HG02678 (cell line): ENCODE measurements around the gene FXYD3.

Experiments
- ATAC-seq: cut with Tn5 transposase; IDR thresholded peaks from one replicate; pipeline ENCODE4 v1.9.1; 2021; ENCODE audit warnings: mild to moderate bottlenecking, moderate library complexity; ENCODE audit not compliant: unreplicated experiment

The FXYD3 gene

DNA sequence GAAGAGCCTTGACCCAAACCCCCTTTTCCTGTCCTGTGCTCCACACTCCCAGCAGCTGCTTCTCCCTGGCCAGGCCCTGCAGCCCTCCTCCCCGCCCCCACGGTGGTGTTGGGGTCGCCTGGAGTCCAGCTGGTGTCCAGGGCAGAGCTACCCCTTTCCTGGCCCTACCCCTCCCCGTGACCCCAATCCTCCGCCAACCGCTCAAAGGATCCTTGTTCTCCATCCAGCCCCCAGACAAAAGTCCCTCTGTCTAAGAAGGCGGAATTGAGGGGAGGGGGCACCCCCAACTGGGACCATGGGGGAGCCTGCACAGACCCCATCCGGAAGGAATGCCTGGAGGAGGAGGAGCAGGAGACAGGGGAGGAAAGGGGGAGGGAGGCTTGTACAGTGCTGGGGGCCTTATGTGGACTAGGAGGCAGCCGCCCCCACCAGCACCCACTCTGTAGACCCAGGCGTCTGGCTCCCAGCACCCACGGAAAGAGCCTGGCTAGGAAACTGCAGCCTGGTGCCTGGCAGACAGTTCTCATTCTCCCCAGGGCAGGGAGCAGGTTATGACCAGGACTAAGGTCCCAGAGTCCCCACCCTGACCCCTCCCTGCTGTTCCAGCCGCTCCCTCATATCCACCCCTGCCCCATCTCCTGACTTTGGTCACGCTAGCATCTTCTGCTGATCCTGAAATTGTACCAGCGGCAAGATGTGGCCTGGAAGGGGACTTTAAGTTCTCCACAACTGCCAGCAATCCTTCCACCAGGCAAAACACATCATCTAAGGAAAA, at the start of gene FXYD3:
Gene FXYD3 (plus strand): TSS at position 647 of the 775 bp plus-strand sequence. CDS start 3,554 bp downstream, outside the sequence.
- ATAC-seq = no peak

GRCh38 chr19:35066121-35066520, 49.5 kb upstream of the FXYD3 start:
- ATAC-seq = no peak

- ATAC-seq = peak; percentile 62
Measured at GRCh38 chr19:35066691-35067563, 48.7 kb upstream of the FXYD3 start.

DNA sequence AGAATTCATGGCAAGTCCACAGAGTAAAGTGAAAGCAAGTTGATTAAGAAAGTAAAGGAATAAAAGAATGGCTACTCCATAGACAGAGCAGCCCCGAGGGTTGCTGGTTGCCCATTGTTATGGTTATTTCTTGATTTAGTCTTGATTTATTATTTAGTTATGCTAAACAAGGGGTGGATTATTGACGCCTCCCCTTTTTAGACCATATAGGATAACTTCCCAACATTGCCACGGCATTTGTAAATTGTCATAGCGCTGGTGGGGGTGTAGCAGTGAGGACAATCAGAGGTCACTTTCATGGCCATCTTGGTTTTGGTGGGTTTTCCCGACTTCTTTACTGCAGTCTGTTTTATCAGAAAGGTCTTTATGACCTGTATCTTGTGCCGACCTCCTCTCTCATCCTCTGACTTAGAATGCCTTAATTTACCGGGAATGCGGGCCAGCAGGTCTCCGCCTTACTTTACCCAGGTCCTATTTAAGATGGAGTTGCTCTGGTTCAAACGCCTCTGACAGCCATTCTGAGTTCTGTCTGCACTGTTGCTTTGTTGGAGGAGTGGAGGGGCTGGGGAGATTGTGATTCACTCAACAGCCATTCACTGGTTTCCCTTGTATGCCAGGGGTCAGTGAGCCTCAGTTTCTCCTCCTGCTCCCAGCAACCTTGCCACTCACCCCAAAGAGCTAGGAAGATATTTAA, 46.5 kb upstream of the FXYD3 start:
- ATAC-seq = no peak

- no peak for ATAC-seq
Measured at GRCh38 chr19:35069696-35070095, 45.9 kb upstream of the FXYD3 start.

- ATAC-seq = no peak
Measured at GRCh38 chr19:35070471-35070870, 45.2 kb upstream of the FXYD3 start.

GRCh38 chr19:35073516-35073915, 42.1 kb upstream of the FXYD3 start:
- ATAC-seq = no peak

GRCh38 chr19:35073941-35074340, 41.7 kb upstream of the FXYD3 start:
- no peak for ATAC-seq

GRCh38 chr19:35074426-35075201, 41.0 kb upstream of the FXYD3 start:
- ATAC-seq = no peak

DNA sequence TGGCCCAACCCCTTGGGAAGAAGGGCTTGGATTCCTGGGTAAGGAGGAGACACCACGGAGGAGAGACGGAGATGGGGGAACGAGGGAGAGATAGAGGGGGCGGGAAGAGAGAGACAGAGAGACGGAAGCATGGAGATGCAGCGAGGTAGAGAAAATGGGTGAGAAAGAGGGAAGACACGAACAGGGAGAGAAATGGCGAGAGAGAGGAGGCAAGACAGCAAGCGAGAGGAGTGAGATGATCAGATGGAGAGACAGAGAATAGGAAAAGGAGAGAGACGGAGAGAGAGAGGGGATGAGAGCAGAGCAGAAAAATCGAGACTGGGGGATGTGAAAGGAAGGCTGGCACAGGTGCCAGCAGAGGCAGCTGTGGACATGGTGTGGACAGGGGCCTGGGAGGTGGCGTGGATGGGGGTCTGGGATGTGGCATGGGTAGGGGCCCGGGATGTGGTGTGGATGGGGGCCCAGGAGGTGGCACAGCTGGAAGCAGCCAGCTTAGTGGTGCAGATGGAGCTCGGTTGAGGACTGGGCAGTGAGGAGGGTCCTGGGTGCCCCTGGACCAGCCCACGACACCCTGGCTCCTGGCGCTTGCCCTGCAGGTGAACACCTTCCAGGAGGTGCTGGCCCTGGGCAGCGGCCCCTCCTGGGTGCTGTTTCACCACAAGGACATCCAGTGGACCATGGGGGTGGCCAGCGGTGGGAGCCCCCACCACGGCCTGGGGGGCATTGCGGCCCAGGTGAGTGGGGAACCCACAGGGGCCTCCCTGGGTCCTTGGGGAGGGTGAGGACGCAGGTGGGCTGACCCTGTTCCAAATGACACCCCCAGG, 40.2 kb upstream of the FXYD3 start:
- ATAC-seq = no peak

- no peak for ATAC-seq
Measured at GRCh38 chr19:35076026-35076370, 39.6 kb upstream of the FXYD3 start.

- ATAC-seq = no peak
Measured at GRCh38 chr19:35076657-35077056, 39.0 kb upstream of the FXYD3 start.

- no peak for ATAC-seq
Measured at GRCh38 chr19:35077411-35078223, 38.0 kb upstream of the FXYD3 start.

GRCh38 chr19:35079826-35080225, 35.8 kb upstream of the FXYD3 start:
- ATAC-seq = no peak

DNA sequence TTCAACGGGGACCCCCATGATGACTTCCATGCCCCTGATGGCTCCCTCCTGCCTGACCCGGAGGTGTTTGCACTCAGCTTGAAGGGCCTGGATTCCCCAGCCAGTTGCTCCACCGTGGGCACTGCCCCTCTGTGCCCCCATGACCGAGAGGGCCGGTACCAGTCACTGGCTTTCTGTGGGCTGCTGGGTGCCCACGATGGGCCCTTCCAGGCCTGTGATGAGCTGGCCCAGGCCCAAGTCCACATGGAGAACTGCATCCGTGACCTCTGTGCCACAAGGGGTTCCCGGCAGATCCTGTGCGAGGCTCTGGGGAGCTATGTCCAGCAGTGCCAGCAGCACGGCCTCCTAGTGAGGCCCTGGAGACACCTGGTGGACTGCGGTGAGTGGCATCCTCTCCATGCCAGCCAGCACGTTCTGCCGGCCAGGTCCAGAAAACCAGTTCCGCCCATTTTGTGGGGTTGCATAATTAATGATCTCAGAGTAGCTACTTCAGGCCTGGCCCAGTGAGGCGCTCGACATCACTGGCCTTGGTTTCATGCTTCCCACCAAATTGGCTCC, 34.9 kb upstream of the FXYD3 start:
- ATAC-seq = no peak

- no peak for ATAC-seq
Measured at GRCh38 chr19:35081201-35081600, 34.4 kb upstream of the FXYD3 start.

GRCh38 chr19:35083691-35084508, 31.7 kb upstream of the FXYD3 start:
- ATAC-seq = no peak

DNA sequence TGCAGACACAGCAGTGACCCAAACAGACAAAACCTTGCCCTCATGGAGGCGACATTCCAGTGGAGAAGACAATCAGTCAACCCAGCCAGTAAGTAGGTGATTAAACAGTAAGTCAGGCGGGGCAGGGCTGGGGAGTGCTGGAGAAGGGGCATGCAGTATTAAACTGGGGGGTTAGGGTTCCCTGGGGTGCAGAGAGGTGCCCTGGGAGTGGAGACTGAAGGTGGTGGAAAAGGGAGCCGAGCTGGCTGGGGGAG, 31.2 kb upstream of the FXYD3 start:
- no peak for ATAC-seq
